ENCODE data around the gene PABPC1L2A. TPM values are rescaled to one million over a fixed set of nuclear protein-coding genes. Genes with fewer than 3 reads are reported as not detected.
"Not testable (repeated sequence)": the region's sequence is repeated elsewhere in the genome, so short reads cannot be mapped to it uniquely, and the experiment has no call there.

The PABPC1L2A gene
- total RNA-seq, 2 donors from 2014 or later, result 0.14 to 5.6 TPM

DNA sequence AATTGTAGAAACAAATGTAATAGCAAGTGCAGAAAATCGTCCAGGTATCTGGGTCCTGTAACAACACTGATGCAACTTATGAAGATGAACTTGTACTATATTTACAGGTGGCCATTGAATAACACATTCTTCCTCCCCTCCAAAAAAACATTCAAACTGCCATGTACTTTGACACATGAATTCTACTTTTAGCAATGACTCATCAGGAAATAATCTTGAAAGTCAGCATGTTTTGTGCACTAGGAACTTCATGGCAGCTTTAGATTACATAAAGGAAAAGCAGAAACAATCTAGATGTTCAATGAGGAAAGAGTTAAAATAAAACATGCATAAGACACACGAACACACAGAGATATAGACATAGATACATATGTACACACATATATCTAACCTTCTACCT, 2.5 kb downstream of the PABPC1L2A start:
- intact Hi-C loops (cut with DNase I), result no loop called here
- DNase-seq (ENCODE audit: low spot score), result no peak

DNA sequence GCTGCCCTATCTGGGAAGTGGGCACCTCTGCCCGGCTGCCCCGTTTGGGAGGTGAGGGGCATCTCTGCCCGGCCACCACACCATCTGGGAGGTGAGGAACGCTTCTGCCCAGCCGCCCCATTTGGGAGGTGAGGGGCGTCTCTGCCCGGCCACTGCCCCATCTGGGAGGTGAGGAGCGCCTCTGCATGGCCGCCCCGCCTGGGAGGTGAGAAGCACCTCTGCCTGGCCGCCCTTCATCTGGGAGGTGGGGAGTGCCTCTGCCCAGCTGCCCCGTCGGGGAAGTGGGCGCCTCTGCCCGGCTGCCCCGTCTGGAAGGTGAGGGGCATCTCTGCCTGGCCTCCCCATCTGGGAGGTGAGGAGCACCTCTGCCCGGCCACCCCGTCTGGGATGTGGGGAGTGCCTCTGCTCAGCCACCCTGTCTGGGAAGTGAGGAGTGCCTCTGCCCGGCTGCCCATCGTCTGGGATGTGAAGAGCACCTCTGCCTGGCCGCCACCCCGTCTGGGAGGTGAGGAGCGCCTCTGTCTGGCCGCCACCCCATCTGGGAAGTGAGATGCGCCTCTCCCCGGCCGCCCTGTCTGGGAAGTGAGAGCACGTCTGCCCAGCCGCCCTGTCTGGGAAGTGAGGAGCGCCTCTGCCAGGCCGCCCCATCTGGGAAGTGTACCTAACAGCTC, 9.8 kb downstream of the PABPC1L2A start:
- H3K27me3 ChIP-seq (replicated peaks; ENCODE audit: insufficient read depth), result no peaks in the 10 kb centered on the region
- H3K4me1 ChIP-seq (replicated peaks), result no peaks in the 10 kb centered on the region
- H3K4me3 ChIP-seq, result no peak overlapping the region
- no peaks in the 10 kb centered on the region for H3K9me3 ChIP-seq
- no peaks in the 10 kb centered on the region for H3K36me3 ChIP-seq
- H3K27ac ChIP-seq, result no peak overlapping the region
- TF ChIP-seq, protein P1, sequence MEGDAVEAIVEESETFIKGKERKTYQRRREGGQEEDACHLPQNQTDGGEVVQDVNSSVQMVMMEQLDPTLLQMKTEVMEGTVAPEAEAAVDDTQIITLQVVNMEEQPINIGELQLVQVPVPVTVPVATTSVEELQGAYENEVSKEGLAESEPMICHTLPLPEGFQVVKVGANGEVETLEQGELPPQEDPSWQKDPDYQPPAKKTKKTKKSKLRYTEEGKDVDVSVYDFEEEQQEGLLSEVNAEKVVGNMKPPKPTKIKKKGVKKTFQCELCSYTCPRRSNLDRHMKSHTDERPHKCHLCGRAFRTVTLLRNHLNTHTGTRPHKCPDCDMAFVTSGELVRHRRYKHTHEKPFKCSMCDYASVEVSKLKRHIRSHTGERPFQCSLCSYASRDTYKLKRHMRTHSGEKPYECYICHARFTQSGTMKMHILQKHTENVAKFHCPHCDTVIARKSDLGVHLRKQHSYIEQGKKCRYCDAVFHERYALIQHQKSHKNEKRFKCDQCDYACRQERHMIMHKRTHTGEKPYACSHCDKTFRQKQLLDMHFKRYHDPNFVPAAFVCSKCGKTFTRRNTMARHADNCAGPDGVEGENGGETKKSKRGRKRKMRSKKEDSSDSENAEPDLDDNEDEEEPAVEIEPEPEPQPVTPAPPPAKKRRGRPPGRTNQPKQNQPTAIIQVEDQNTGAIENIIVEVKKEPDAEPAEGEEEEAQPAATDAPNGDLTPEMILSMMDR (IDR thresholded peaks at IDR 0.05), result no peak
- no peak for TF ChIP-seq POLR2AphosphoS5 (IDR thresholded peaks at IDR 0.05)
- DNase-seq (ENCODE audit: low spot score), result no peak
- WGBS, result 96% methylated on average over 12 of the region's 31 CpGs
- intact Hi-C loops (cut with DNase I), result no loop called here

More for the DNA sequence above, 2.5 kb downstream of the PABPC1L2A start:
- Histone ChIP-seq H3K27me3 (replicated peaks; ENCODE audit: insufficient read depth) (no peaks in the 10 kb centered on the region), H3K36me3 (no peaks in the 10 kb centered on the region), H3K27ac (no peak overlapping the region), H3K4me3 (no peak overlapping the region), H3K9me3 (no peaks in the 10 kb centered on the region), H3K4me1 (replicated peaks) (no peaks in the 10 kb centered on the region)
- TF ChIP-seq POLR2AphosphoS5 (IDR thresholded peaks at IDR 0.05) (no peak), POLR2A (IDR thresholded peaks at IDR 0.05) (no peak)
- TF ChIP-seq, protein P1 (IDR thresholded peaks at IDR 0.05), result no peak
- 40% methylated on average over 2 of the region's 2 CpGs for WGBS

DNA sequence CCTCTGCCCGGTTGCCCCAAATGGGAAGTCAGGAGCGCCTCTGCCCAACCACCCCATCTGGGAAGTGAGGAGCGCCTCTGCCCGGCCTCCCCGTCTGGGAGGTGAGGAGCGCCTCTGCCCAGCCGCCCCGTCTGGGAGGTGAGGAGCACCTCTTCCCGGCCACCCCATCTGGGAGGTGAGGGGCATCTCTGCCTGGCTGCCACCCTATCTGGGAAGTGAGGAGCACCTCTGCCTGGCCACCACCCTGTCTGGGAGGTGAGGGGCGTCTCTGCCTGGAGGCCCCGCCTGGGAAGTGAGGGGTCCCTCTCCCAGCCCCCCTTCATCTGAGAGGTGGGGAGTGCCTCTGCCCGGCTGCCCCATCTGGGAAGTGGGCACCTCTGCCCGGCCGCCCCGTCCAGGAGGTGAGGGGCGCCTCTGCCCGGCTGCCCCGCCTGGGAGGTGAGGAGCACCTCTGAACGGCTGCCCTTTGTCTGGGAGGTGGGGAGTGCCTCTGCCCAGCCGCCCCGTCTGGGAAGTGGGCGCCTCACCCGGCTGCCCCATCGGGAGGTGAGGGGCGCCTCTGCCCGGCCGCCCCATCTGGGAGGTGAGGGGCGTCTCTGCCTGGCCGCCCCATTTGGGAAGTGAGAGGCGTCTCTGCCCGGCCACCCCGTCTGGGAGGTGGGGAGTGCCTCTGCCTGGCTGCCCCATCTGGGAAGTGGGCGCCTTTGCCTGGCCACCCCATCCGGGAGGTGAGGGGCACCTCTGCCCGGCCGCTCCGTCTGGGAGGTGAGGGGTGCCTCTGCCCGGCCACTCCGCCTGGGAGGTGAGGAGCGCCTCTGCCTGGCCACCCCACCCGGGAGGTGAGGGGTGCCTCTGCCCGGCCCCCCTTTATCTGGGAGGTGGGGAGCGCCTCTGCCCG, 10.6 kb downstream of the PABPC1L2A start:
- H3K27ac ChIP-seq, result no peak overlapping the region
- intact Hi-C loops (cut with DNase I), result no loop called here

DNA sequence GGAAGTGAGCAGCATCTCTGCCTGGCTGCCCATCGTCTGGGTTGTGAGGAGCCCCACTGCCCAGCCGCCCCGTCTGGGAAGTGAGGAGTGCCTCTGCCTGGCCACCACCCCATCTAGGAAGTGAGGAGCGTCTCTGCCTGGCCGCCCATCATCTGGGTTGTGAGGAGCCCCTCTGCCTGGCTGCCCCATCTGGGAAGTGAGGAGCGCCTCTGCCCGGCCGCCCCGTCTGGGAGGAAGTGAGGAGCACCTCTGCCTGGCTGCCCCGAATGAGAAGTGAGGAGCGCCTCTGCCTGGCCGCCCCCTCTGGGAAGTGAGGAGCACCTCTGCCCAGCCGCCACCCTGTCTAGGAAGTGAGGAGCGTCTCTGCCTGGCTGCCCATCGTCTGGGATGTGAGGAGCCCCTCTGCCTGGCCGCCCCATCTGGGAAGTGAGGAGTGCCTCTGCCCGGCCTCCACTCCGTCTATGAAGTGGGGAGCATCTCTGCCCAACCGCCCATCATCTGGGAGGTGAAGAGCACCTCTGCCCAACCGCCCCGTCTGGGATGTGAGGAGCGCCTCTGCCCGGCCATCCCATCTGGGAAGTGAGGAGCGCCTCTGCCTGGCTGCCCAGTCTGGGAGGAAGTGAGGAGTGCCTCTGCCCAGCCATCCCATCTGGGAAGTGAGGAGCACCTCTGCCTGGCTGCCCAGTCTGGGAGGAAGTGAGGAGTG, 11.4 kb downstream of the PABPC1L2A start:
- H3K27me3 ChIP-seq (replicated peaks; ENCODE audit: insufficient read depth); intact Hi-C loops (cut with DNase I); H3K9me3 ChIP-seq; H3K36me3 ChIP-seq; H3K27ac ChIP-seq; H3K4me1 ChIP-seq (replicated peaks); H3K4me3 ChIP-seq; DNase-seq (ENCODE audit: low spot score): not testable (repeated sequence)
- 92% methylated on average over 2 of the region's 24 CpGs for WGBS

More for the DNA sequence above, 10.6 kb downstream of the PABPC1L2A start:
- TF ChIP-seq, protein P1 (IDR thresholded peaks at IDR 0.05), result no peak
- no peak for TF ChIP-seq POLR2AphosphoS5 (IDR thresholded peaks at IDR 0.05)
- TF ChIP-seq POLR2A (IDR thresholded peaks at IDR 0.05), result no peak
- Histone ChIP-seq H3K9me3 (no peaks in the 10 kb centered on the region), H3K27me3 (replicated peaks; ENCODE audit: insufficient read depth) (no peaks in the 10 kb centered on the region), H3K36me3 (no peaks in the 10 kb centered on the region), H3K4me3 (no peak overlapping the region), H3K4me1 (replicated peaks) (no peaks in the 10 kb centered on the region)
- no peak for DNase-seq (ENCODE audit: low spot score)
- 93% methylated on average over 20 of the region's 44 CpGs for WGBS

DNA sequence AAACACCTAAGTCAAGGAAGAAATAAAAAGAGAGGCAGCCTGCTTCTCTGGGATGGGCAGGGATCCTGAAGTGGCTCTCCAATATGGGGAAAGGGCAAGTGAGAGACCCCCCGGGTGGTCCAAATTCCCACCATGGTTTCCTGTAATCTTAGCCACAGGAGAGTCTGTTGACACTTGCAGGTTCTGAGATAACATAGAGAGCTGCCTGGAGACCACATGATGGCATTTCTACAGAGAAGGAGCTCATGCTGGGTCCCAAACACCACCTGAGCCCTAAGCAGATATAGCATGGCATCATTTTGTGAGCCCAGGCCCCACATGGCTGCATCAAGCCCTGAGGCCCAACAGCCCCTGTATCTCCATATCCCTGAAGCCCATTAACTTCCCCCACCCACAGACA, 50.4 kb downstream of the PABPC1L2A start:
- Histone ChIP-seq H3K36me3 (no peaks in the 10 kb centered on the region), H3K27ac (no peak overlapping the region), H3K9me3 (no peaks in the 10 kb centered on the region), H3K4me3 (no peak overlapping the region), H3K4me1 (replicated peaks) (no peaks in the 10 kb centered on the region), H3K27me3 (replicated peaks; ENCODE audit: insufficient read depth) (no peaks in the 10 kb centered on the region)
- intact Hi-C loops (cut with DNase I), result no loop called here
- DNase-seq (ENCODE audit: low spot score), result no peak
- 0% methylated on average over 1 of the region's 1 CpG for WGBS
- TF ChIP-seq POLR2A (IDR thresholded peaks at IDR 0.05), result no peak
- TF ChIP-seq, protein P1 (IDR thresholded peaks at IDR 0.05), result no peak
- TF ChIP-seq POLR2AphosphoS5 (IDR thresholded peaks at IDR 0.05), result no peak
